ENCODE data around the gene TAF11L2.
"Not testable (repeated sequence)": the region's sequence is repeated elsewhere in the genome, so short reads cannot be mapped to it uniquely, and the experiment has no call there.

TAF11L2 gene

GRCh38 chr5:17497931-17498330 lies at the start of gene TAF11L2:
Gene TAF11L2, plus strand, starts transcription at chr5:17498231.
- not testable (repeated sequence) for DNase-seq

- DNase-seq = no peak
Measured at GRCh38 chr5:17448877-17449276, 49.2 kb upstream of the TAF11L2 start.

GRCh38 chr5:17452936-17453335 lies 45.1 kb upstream of the TAF11L2 start:
- no peak for DNase-seq

- no peak for DNase-seq
Measured at GRCh38 chr5:17455942-17456341, 42.1 kb upstream of the TAF11L2 start.

GRCh38 chr5:17461793-17462192 lies 36.2 kb upstream of the TAF11L2 start:
- DNase-seq = no peak

GRCh38 chr5:17463653-17464052 lies 34.4 kb upstream of the TAF11L2 start:
- DNase-seq = no peak

- no peak for DNase-seq
Measured at GRCh38 chr5:17470064-17470463, 28.0 kb upstream of the TAF11L2 start.

- DNase-seq = not testable (repeated sequence)
Measured at GRCh38 chr5:17475064-17475463, 23.0 kb upstream of the TAF11L2 start.

- DNase-seq = no peak
Measured at GRCh38 chr5:17477043-17477442, 21.0 kb upstream of the TAF11L2 start.

GRCh38 chr5:17477573-17478265 lies 20.3 kb upstream of the TAF11L2 start:
- DNase-seq = no peak

GRCh38 chr5:17481378-17481777 lies 16.7 kb upstream of the TAF11L2 start:
- DNase-seq = no peak

- no peak for DNase-seq
Measured at GRCh38 chr5:17482790-17483189, 15.2 kb upstream of the TAF11L2 start.

- DNase-seq = not testable (repeated sequence)
Measured at GRCh38 chr5:17486464-17487173, 11.4 kb upstream of the TAF11L2 start.

GRCh38 chr5:17487174-17487512 lies 10.9 kb upstream of the TAF11L2 start:
- DNase-seq = no peak

GRCh38 chr5:17491257-17491656 lies 6.8 kb upstream of the TAF11L2 start:
- not testable (repeated sequence) for DNase-seq

GRCh38 chr5:17492770-17493169 lies 5.3 kb upstream of the TAF11L2 start:
- DNase-seq = no peak

- DNase-seq = no peak
Measured at GRCh38 chr5:17497446-17497845, 585 bp upstream of the TAF11L2 start.

- DNase-seq = no peak
Measured at GRCh38 chr5:17511775-17512325, 13.8 kb downstream of the TAF11L2 start.

- peak; percentile 70 for DNase-seq
Measured at GRCh38 chr5:17517526-17517925, 19.5 kb downstream of the TAF11L2 start.

GRCh38 chr5:17518067-17518466 lies 20.0 kb downstream of the TAF11L2 start, which contains the start of gene TAF11L3:
Gene TAF11L3, plus strand, starts transcription at chr5:17518367.
- DNase-seq = not testable (repeated sequence)

GRCh38 chr5:17519508-17519907 lies 21.5 kb downstream of the TAF11L2 start:
- not testable (repeated sequence) for DNase-seq

- DNase-seq = not testable (repeated sequence)
Measured at GRCh38 chr5:17521501-17521900, 23.5 kb downstream of the TAF11L2 start, which contains the start of gene TAF11L4. Gene TAF11L4, plus strand, starts transcription at chr5:17521801.

- not testable (repeated sequence) for DNase-seq
Measured at GRCh38 chr5:17524935-17525334, 26.9 kb downstream of the TAF11L2 start, which contains the start of gene TAF11L5. Gene TAF11L5, plus strand, starts transcription at chr5:17525235.

GRCh38 chr5:17526504-17526903 lies 28.5 kb downstream of the TAF11L2 start:
- not testable (repeated sequence) for DNase-seq

Data from activated effector memory CD4-positive, alpha-beta T cell treated with anti-CD3 and anti-CD28 coated beads, Interleukin-2, amount 50 U/mL, for 16 hours (primary cell).